ENCODE data around the gene ZNF138. TPM values are rescaled to one million over a fixed set of nuclear protein-coding genes. Genes with fewer than 3 reads are reported as not detected.

ZNF138 gene
- total and polyA plus RNA-seq, 2 of the 8 experiments (the other 6 are each of a cell fraction or from before 2014, with no cell fraction given) = 7.5 to 22.6 TPM

GRCh38 chr7:64802699-64803098, 8.5 kb downstream of the ZNF138 start:
- Histone ChIP-seq H3K27ac (ENCODE audit: low read depth, low read length) (no peak overlapping the region), H3K4me1 (replicated peaks in 1 of 4; ENCODE audit: control insufficient read depth in 3 of 4, insufficient read depth in 4 of 4, low read length in 3 of 4) (peaks cover 0 to 5% (median 2%) of the 10 kb centered on the region in 4 experiments; a peak in 3 of 7 replicates), H3K9ac (replicated peaks in 1 of 4; ENCODE audit: extremely low read depth in 1 of 4, low read depth in 3 of 4, low read length in 3 of 4) (no peak overlapping the region), H3K23ac (ENCODE audit: insufficient read length) (no peak overlapping the region), H3K9me3 (ENCODE audit: insufficient read depth in 2 of 2, low read depth in 1 of 2, low read length in 1 of 2) (peaks cover 10 to 15% of the 10 kb centered on the region in 2 experiments; a peak in 2 of 4 replicates), H2AK5ac (ENCODE audit: low read depth, low read length) (no peak overlapping the region), H3K27me3 (replicated peaks in 1 of 4; ENCODE audit: control insufficient read depth in 3 of 4, extremely low read depth in 1 of 4, insufficient read depth in 3 of 4, low read length in 3 of 4) (no peaks in the 10 kb centered on the region), H3K4me2 (ENCODE audit: insufficient read depth in 1 of 2, low read depth in 2 of 2, low read length in 2 of 2) (peak overlapping the region; percentile 31 to 57; a peak in 3 of 4 replicates), H3K36me3 (ENCODE audit: control insufficient read depth in 2 of 4, insufficient read depth in 4 of 4, low read length in 3 of 4) (peaks cover 6 to 30% (median 9%) of the 10 kb centered on the region in 4 experiments; a peak in 5 of 8 replicates), H4K91ac (replicated peaks; ENCODE audit: insufficient read length, low read length) (no peak overlapping the region), H4K20me1 (replicated peaks in 1 of 2; ENCODE audit: control insufficient read depth in 1 of 2, insufficient read depth in 2 of 2, low read length in 2 of 2) (no peaks in the 10 kb centered on the region), H3K79me2 (ENCODE audit: control insufficient read depth in 1 of 2, insufficient read depth in 2 of 2, low read length in 2 of 2) (peaks cover 0 to 69% of the 10 kb centered on the region in 2 experiments; a peak in 3 of 4 replicates), H2BK120ac (replicated peaks; ENCODE audit: low read depth, low read length) (no peak overlapping the region), H4K8ac (ENCODE audit: extremely low read depth, insufficient read depth, low read length) (no peak overlapping the region), H3K56ac (replicated peaks; ENCODE audit: insufficient read length, low read depth, low read length) (no peak overlapping the region), H2BK15ac (ENCODE audit: low read length) (no peak overlapping the region), H3K14ac (ENCODE audit: insufficient read length) (no peak overlapping the region), H3K4ac (replicated peaks; ENCODE audit: insufficient read length, low read depth, low read length) (no peak overlapping the region), H3K4me3 (ENCODE audit: extremely low read depth in 1 of 4, insufficient read depth in 2 of 4, low read depth in 3 of 4, low read length in 4 of 4) (peak overlapping the region in 1 of 4 experiments; percentile 40; a peak in 2 of 8 replicates), H4K5ac (ENCODE audit: insufficient read length, low read depth, low read length) (no peak overlapping the region), H2BK12ac (ENCODE audit: low read depth, low read length) (no peak overlapping the region), H2BK5ac (ENCODE audit: low read depth, low read length) (no peak overlapping the region), H2AFZ (ENCODE audit: low read length) (no peak overlapping the region), H3K23me2 (ENCODE audit: low read depth, low read length) (no peaks in the 10 kb centered on the region; the same call in 1 of the 2 replicates), H3K18ac (ENCODE audit: extremely low read depth, low read length) (no peak overlapping the region), H3K79me1 (ENCODE audit: low read depth, low read length) (no peaks in the 10 kb centered on the region), H2BK20ac (ENCODE audit: low read length) (no peak overlapping the region)
- ChIA-PET CTCF (ENCODE audit: partially characterized antibody) (no interaction called here), POLR2A (ENCODE audit: partially characterized antibody) (interaction anchor here (0.6 to 3.2 kb wide), 3 partner anchors 9 to 1947 kb away, joined by 3 to 16 read pairs (median 3); partner anchors contain the start of gene ZNF138)
- FAIRE-seq (no peak), DNase-seq (ENCODE audit: low read depth in 1 of 2, low spot score in 2 of 2) (no peak)
- WGBS, 2 experiments (ENCODE audit: extremely low coverage in 1 of 2, insufficient coverage in 1 of 2, insufficient read length in 1 of 2, insufficient replicate concordance in 2 of 2, low coverage in 1 of 2, low lambda C conversion rate in 2 of 2, missing lambda C conversion rate in 1 of 2) = 39% methylated on average over 2 of the region's 2 CpGs; no CpG with 5 or more reads in 1 of the 2 experiments
- TF ChIP-seq ZNF274 (IDR thresholded peaks at IDR 0.05; ENCODE audit: borderline replicate concordance, extremely low read depth, low read length) = no peak
- no peak for TF ChIP-seq CHD1 (IDR thresholded peaks at IDR 0.05; ENCODE audit: low read depth, low read length)
- no peak for TF ChIP-seq KDM4A (IDR thresholded peaks at IDR 0.05; ENCODE audit: low read depth, low read length, severe bottlenecking)
- no peak for TF ChIP-seq TAF1 (IDR thresholded peaks at IDR 0.05; ENCODE audit: low read depth, low read length)
- no peak for TF ChIP-seq ATF2 (IDR thresholded peaks at IDR 0.05; ENCODE audit: low read length)
- no peak for TF ChIP-seq ATF3 (IDR thresholded peaks at IDR 0.05; ENCODE audit: insufficient read depth, low read depth, low read length)
- no peak for TF ChIP-seq POLR2A (IDR thresholded peaks at IDR 0.05; ENCODE audit: control extremely low read depth in 1 of 2, low read depth in 2 of 2, low read length in 2 of 2)
- TF ChIP-seq, protein P1, sequence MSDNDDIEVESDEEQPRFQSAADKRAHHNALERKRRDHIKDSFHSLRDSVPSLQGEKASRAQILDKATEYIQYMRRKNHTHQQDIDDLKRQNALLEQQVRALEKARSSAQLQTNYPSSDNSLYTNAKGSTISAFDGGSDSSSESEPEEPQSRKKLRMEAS (IDR thresholded peaks at IDR 0.05) = no peak
- no peak for TF ChIP-seq MAFK (IDR thresholded peaks at IDR 0.05; ENCODE audit: low read depth, low read length)
- TF ChIP-seq EP300 (IDR thresholded peaks at IDR 0.05; ENCODE audit: borderline replicate concordance in 1 of 2, low read depth in 2 of 2, low read length in 2 of 2) = no peak
